SJCRH30 (cell line): ENCODE results near the gene STOML2. TPM values are rescaled to one million over a fixed set of nuclear protein-coding genes. Genes with fewer than 3 reads are reported as not detected.

Source experiments
- DNase-seq, 2 experiments: peaks; one replicate each; pipeline ENCODE4 v3.0.0-alpha.2; 2015 to 2020
- H3K27ac ChIP-seq: fragments of 250-450 bp; sonication (Bioruptor Pico); 2 replicates; pipeline ENCODE4 v1.5.1; 2020; ENCODE audit warnings: mild to moderate bottlenecking, moderate library complexity
- H3K27me3 ChIP-seq: fragments of 250-450 bp; sonication (Bioruptor Pico); 2 replicates; pipeline ENCODE4 v1.5.1; 2020; ENCODE audit warnings: mild to moderate bottlenecking, moderate library complexity
- H3K36me3 ChIP-seq: fragments of 250-450 bp; sonication (Bioruptor Pico); 2 replicates; pipeline ENCODE4 v1.5.1; 2020; ENCODE audit warnings: mild to moderate bottlenecking, moderate library complexity
- H3K4me1 ChIP-seq: fragments of 250-450 bp; sonication (Bioruptor Pico); 2 replicates; pipeline ENCODE4 v1.5.1; 2020; ENCODE audit warnings: mild to moderate bottlenecking, moderate library complexity
- H3K4me3 ChIP-seq: fragments of 250-450 bp; sonication (Bioruptor Pico); 2 replicates; pipeline ENCODE4 v1.5.1; 2020; ENCODE audit warnings: mild to moderate bottlenecking, moderate library complexity
- H3K9me3 ChIP-seq: fragments of 250-450 bp; sonication (Bioruptor Pico); replicated peaks from 2 replicates; pipeline ENCODE4 v1.5.1; 2020; ENCODE audit warnings: mild to moderate bottlenecking, moderate library complexity
- total RNA-seq: library from RNA; depleted of rRNA; stranded (reverse); fragments of >200 nt; shearing (Covaris generic); gene quantifications from 2 replicates; pipeline ENCODE4 v1.2.3, GENCODE V29; 2014

STOML2 gene
- total RNA-seq, 1 experiment from 2014 or later, result 147 TPM

- Histone ChIP-seq H3K4me3 (peak within 1 kb of the TSS; percentile 86), H3K9me3 (no peaks in the 10 kb centered on the region), H3K27ac (peak within 1 kb of the TSS; percentile 75), H3K36me3 (peaks cover 3% of the 10 kb centered on the region), H3K4me1 (no peaks in the 10 kb centered on the region), H3K27me3 (no peaks in the 10 kb centered on the region)
- peak; percentile 82 to 84 for DNase-seq
These were observed 6.7 kb downstream of the STOML2 start, which contains the start of gene PIGO for GRCh38 chr9:35096035-35096849. Gene PIGO (minus strand): TSS chr9:35096591. CDS start chr9:35095565, 1,026 bp downstream.

GRCh38 chr9:35091536-35091935 is 11.4 kb downstream of the STOML2 start:
- no peak overlapping the region for H3K27ac ChIP-seq
- H3K4me3 ChIP-seq, result no peak overlapping the region
- H3K4me1 ChIP-seq, result no peaks in the 10 kb centered on the region
- no peak for DNase-seq
- no peaks in the 10 kb centered on the region for H3K27me3 ChIP-seq
- no peaks in the 10 kb centered on the region for H3K9me3 ChIP-seq
- no peaks in the 10 kb centered on the region; the same call in 1 of the 2 replicates for H3K36me3 ChIP-seq

- Histone ChIP-seq H3K9me3 (no peaks in the 10 kb centered on the region), H3K36me3 (no peaks in the 10 kb centered on the region; the same call in 1 of the 2 replicates), H3K27ac (no peak overlapping the region), H3K27me3 (no peaks in the 10 kb centered on the region), H3K4me1 (no peaks in the 10 kb centered on the region), H3K4me3 (no peak overlapping the region)
- no peak for DNase-seq
These were observed 13.5 kb downstream of the STOML2 start for GRCh38 chr9:35089434-35089833.

GRCh38 chr9:35085078-35085477 is 17.9 kb downstream of the STOML2 start:
- Histone ChIP-seq H3K27me3 (no peaks in the 10 kb centered on the region), H3K27ac (no peak overlapping the region), H3K9me3 (no peaks in the 10 kb centered on the region), H3K36me3 (no peaks in the 10 kb centered on the region), H3K4me1 (no peaks in the 10 kb centered on the region), H3K4me3 (no peak overlapping the region)
- no peak for DNase-seq

GRCh38 chr9:35079426-35080341 is 23.2 kb downstream of the STOML2 start, which contains the start of gene FANCG:
Gene FANCG (minus strand): TSS chr9:35079942. CDS start chr9:35079524, 418 bp downstream.
- DNase-seq, result peak; percentile 90 to 93
- peaks cover 13% of the 10 kb centered on the region; the same call in 1 of the 2 replicates for H3K36me3 ChIP-seq
- H3K4me1 ChIP-seq, result no peaks in the 10 kb centered on the region
- peak within 1 kb of the TSS; percentile 90 for H3K27ac ChIP-seq
- no peaks in the 10 kb centered on the region for H3K9me3 ChIP-seq
- no peaks in the 10 kb centered on the region for H3K27me3 ChIP-seq
- H3K4me3 ChIP-seq, result peak within 1 kb of the TSS; percentile 70

- no peaks in the 10 kb centered on the region for H3K9me3 ChIP-seq
- peak; percentile 10 to 37 for DNase-seq
- no peaks in the 10 kb centered on the region for H3K4me1 ChIP-seq
- H3K4me3 ChIP-seq, result peak overlapping the region; percentile 70
- peak overlapping the region; percentile 90 for H3K27ac ChIP-seq
- H3K27me3 ChIP-seq, result no peaks in the 10 kb centered on the region
- peaks cover 16% of the 10 kb centered on the region; the same call in 1 of the 2 replicates for H3K36me3 ChIP-seq
These were observed 23.9 kb downstream of the STOML2 start for GRCh38 chr9:35079041-35079425.

GRCh38 chr9:35078066-35078465 is 24.9 kb downstream of the STOML2 start:
- Histone ChIP-seq H3K4me1 (no peaks in the 10 kb centered on the region), H3K36me3 (peaks cover 25% of the 10 kb centered on the region; the same call in 1 of the 2 replicates), H3K4me3 (peak overlapping the region; percentile 70), H3K27ac (no peak overlapping the region), H3K27me3 (no peaks in the 10 kb centered on the region), H3K9me3 (no peaks in the 10 kb centered on the region)
- no peak for DNase-seq

- Histone ChIP-seq H3K9me3 (no peaks in the 10 kb centered on the region), H3K4me1 (no peaks in the 10 kb centered on the region), H3K4me3 (no peak overlapping the region), H3K27ac (no peak overlapping the region), H3K27me3 (no peaks in the 10 kb centered on the region), H3K36me3 (peaks cover 25% of the 10 kb centered on the region; the same call in 1 of the 2 replicates)
- no peak for DNase-seq
These were observed 26.1 kb downstream of the STOML2 start for GRCh38 chr9:35076848-35077247.

- DNase-seq, result no peak
- Histone ChIP-seq H3K36me3 (peaks cover 30% of the 10 kb centered on the region; the same call in 1 of the 2 replicates), H3K4me3 (no peak overlapping the region), H3K9me3 (no peaks in the 10 kb centered on the region), H3K27ac (no peak overlapping the region), H3K4me1 (no peaks in the 10 kb centered on the region), H3K27me3 (no peaks in the 10 kb centered on the region)
These were observed 27.6 kb downstream of the STOML2 start for GRCh38 chr9:35075358-35075757.

GRCh38 chr9:35074791-35075190 is 28.1 kb downstream of the STOML2 start:
- Histone ChIP-seq H3K27me3 (no peaks in the 10 kb centered on the region), H3K27ac (no peak overlapping the region), H3K4me1 (no peaks in the 10 kb centered on the region; the same call in 1 of the 2 replicates), H3K9me3 (no peaks in the 10 kb centered on the region), H3K4me3 (no peak overlapping the region), H3K36me3 (peaks cover 34% of the 10 kb centered on the region; the same call in 1 of the 2 replicates)
- DNase-seq, result no peak

- Histone ChIP-seq H3K9me3 (no peaks in the 10 kb centered on the region), H3K4me3 (no peak overlapping the region), H3K36me3 (peaks cover 37% of the 10 kb centered on the region; the same call in 1 of the 2 replicates), H3K4me1 (no peaks in the 10 kb centered on the region; the same call in 1 of the 2 replicates), H3K27me3 (no peaks in the 10 kb centered on the region), H3K27ac (no peak overlapping the region)
- no peak for DNase-seq
These were observed 28.8 kb downstream of the STOML2 start for GRCh38 chr9:35074141-35074540.

- H3K4me3 ChIP-seq, result no peak overlapping the region
- H3K27ac ChIP-seq, result peak overlapping the region; percentile 16; the same call in 1 of the 2 replicates
- H3K27me3 ChIP-seq, result no peaks in the 10 kb centered on the region
- DNase-seq, result no peak
- H3K36me3 ChIP-seq, result peaks cover 40% of the 10 kb centered on the region
- no peaks in the 10 kb centered on the region; the same call in 1 of the 2 replicates for H3K4me1 ChIP-seq
- no peaks in the 10 kb centered on the region for H3K9me3 ChIP-seq
These were observed 29.7 kb downstream of the STOML2 start for GRCh38 chr9:35073279-35073612.

GRCh38 chr9:35072461-35073278 is 30.3 kb downstream of the STOML2 start, which contains the start of gene VCP:
Gene VCP (minus strand): TSS chr9:35072625. CDS start chr9:35072353, 272 bp downstream.
- peak within 1 kb of the TSS; percentile 80 for H3K4me3 ChIP-seq
- peak within 1 kb of the TSS; percentile 88 for H3K27ac ChIP-seq
- no peaks in the 10 kb centered on the region for H3K9me3 ChIP-seq
- H3K36me3 ChIP-seq, result peaks cover 46% of the 10 kb centered on the region
- DNase-seq, result peak; percentile 97 to 99
- no peaks in the 10 kb centered on the region for H3K27me3 ChIP-seq
- H3K4me1 ChIP-seq, result no peaks in the 10 kb centered on the region; the same call in 1 of the 2 replicates
